Peyer's patch (tissue), 4 donors: ENCODE results near the gene EID2. TPM values are rescaled to one million over a fixed set of nuclear protein-coding genes. Genes with fewer than 3 reads are reported as not detected.

ENCODE experiments used
- DNase-seq, 3 donors: peaks; one replicate each; pipeline ENCODE4 v3.0.0-alpha.2; 2017 to 2019
- H3K27ac ChIP-seq, 4 donors: fragments of 200-600 bp; sonication (generic); one replicate each; pipeline ENCODE4 v1.5.1; 2016 to 2019
- H3K27me3 ChIP-seq, 2 donors: fragments of 200-600 bp; sonication (generic); one replicate each; pipeline ENCODE4 v1.5.1; 2019
- H3K36me3 ChIP-seq, 3 donors: fragments of 200-600 bp; sonication (generic); one replicate each; pipeline ENCODE4 v1.5.1; 2016 to 2019
- H3K4me1 ChIP-seq, 4 donors: fragments of 200-600 bp; sonication (generic); one replicate each; pipeline ENCODE4 v1.5.1; 2016 to 2019
- H3K4me3 ChIP-seq, 4 donors: fragments of 200-600 bp; sonication (generic); 1 replicate in 3 of 4; 2 replicates in 1 of 4; pipeline ENCODE4 v1.5.1; 2016 to 2019; ENCODE audit warnings: mild to moderate bottlenecking in 1 of 4
- H3K9me3 ChIP-seq, 4 donors: fragments of 200-600 bp; sonication (generic); one replicate each; pipeline ENCODE4 v1.5.1; 2016 to 2019; ENCODE audit warnings: mild to moderate bottlenecking in 1 of 4
- POLR2A ChIP-seq, 2 donors: fragments of 450-650 bp; IDR thresholded peaks; one replicate each; pipeline ENCODE4 v1.5.1; 2017; ENCODE audit warnings: antibody characterized with exemption in 2 of 2, mild to moderate bottlenecking in 2 of 2, moderate library complexity in 2 of 2
- total RNA-seq, 4 donors: library from RNA; depleted of rRNA; stranded (reverse); fragments of >200 nt; gene quantifications; one replicate each; pipeline ENCODE4 v1.1.0, GENCODE V29; 2016
- TF ChIP-seq, protein P1 (sequence below), 6 experiments: fragments of 450-650 bp in 4 of 6; fragments of 200-600 bp in 2 of 6; sonication (generic) in 1 of 6; IDR thresholded peaks; one replicate each; pipeline ENCODE4 v1.5.1; 2017 to 2019; ENCODE audit warnings: antibody characterized with exemption in 6 of 6, mild to moderate bottlenecking in 3 of 6, moderate library complexity in 1 of 6

The EID2 gene
- total RNA-seq, 4 donors from 2014 or later, result 7.1 to 12.4 (median 8.8) TPM

DNA sequence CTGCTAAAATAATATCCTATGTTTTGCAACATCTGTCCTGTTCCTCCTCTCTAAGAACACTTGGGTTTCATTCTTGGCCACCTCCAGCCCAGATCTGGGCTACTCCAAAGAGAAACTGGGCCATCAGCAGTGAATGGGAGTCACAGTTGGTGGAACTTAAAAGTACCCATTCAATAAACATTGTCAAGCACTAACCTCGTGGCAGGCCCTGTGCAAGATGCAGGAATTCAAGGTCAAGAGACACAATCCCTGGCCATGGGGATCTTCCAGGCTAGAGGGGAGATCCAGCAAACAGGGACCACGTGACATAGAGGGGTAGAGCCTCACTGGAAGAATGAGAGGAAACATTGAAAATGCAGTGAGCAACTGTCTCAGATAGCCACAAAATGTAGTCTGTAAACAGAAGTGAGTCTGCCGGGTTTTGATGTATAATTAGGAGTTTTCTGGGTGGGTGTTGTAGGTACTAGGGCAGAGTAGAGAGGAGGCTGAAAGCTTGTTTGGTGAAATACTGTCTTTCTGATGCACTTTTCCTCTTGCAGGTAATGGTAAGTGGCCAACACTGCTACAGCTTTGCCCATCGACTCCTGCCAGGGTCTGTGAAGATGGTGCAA is 14.8 kb upstream of the EID2 start:
- no peak for TF ChIP-seq POLR2A (IDR thresholded peaks at IDR 0.05)
- TF ChIP-seq, protein P1, sequence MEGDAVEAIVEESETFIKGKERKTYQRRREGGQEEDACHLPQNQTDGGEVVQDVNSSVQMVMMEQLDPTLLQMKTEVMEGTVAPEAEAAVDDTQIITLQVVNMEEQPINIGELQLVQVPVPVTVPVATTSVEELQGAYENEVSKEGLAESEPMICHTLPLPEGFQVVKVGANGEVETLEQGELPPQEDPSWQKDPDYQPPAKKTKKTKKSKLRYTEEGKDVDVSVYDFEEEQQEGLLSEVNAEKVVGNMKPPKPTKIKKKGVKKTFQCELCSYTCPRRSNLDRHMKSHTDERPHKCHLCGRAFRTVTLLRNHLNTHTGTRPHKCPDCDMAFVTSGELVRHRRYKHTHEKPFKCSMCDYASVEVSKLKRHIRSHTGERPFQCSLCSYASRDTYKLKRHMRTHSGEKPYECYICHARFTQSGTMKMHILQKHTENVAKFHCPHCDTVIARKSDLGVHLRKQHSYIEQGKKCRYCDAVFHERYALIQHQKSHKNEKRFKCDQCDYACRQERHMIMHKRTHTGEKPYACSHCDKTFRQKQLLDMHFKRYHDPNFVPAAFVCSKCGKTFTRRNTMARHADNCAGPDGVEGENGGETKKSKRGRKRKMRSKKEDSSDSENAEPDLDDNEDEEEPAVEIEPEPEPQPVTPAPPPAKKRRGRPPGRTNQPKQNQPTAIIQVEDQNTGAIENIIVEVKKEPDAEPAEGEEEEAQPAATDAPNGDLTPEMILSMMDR (IDR thresholded peaks at IDR 0.05), result no peak
- no peaks in the 10 kb centered on the region for H3K27me3 ChIP-seq
- H3K9me3 ChIP-seq, result no peaks in the 10 kb centered on the region
- H3K36me3 ChIP-seq, result no peaks in the 10 kb centered on the region
- DNase-seq, result no peak
- H3K27ac ChIP-seq, result no peak overlapping the region
- H3K4me1 ChIP-seq, result peaks cover 0 to 10% (median 0%) of the 10 kb centered on the region in 4 donors
- no peak overlapping the region for H3K4me3 ChIP-seq

DNA sequence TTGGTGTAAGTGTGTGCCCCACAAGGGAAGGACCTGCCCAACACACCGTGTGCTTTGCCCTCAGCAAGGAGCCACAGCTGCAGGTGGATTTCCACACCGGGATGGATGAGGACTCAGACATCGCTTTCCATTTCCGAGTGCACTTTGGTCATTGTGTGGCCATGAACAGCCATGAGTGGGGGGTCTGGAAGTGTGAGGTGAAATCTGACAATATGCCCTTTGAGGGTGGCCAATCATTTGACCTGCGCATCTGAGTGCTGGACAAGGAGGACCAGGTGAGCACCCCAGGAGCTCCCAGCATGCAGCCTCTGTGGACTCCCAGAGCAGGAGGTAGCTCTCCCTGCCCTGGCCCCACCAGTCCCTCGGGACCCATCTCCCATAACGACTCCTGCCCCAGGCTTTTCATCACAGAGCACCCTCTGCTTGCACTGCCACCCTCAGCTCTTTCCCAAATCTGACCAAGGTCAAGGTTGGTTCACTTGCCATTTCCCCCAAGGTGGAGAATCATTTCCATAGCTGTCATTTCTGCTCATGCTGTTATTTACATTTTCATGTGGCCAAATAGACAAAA is 13.2 kb upstream of the EID2 start:
- no peaks in the 10 kb centered on the region for H3K36me3 ChIP-seq
- no peak overlapping the region for H3K4me3 ChIP-seq
- DNase-seq, result no peak
- H3K4me1 ChIP-seq, result peaks cover 0 to 10% (median 0%) of the 10 kb centered on the region in 4 donors
- H3K27me3 ChIP-seq, result no peaks in the 10 kb centered on the region
- no peaks in the 10 kb centered on the region for H3K9me3 ChIP-seq
- no peak overlapping the region for H3K27ac ChIP-seq
- no peak for TF ChIP-seq POLR2A (IDR thresholded peaks at IDR 0.05)
- TF ChIP-seq, protein P1 (IDR thresholded peaks at IDR 0.05), result no peak

DNA sequence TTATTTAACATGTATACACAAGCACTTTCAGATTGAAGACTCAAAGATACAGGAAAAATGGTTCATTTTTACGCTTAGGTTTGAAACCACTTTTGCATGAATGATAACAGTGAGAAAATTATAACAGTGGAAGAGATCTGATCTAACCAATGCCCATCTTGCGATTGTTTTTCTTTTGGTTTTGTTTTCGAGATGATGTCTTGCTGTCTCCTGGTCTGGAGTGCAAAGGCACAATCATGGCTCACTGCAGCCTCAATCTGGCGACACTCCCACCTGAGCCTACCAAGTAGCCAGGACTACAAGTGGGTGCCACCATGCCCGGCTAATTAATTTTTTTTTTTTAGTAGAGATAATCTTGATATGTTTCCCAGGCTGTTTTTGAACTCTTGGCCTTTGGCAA is 10.2 kb upstream of the EID2 start:
- H3K4me1 ChIP-seq, result peaks cover 0 to 6% (median 0%) of the 10 kb centered on the region in 4 donors
- H3K27me3 ChIP-seq, result no peaks in the 10 kb centered on the region
- TF ChIP-seq, protein P1 (IDR thresholded peaks at IDR 0.05), result no peak
- TF ChIP-seq POLR2A (IDR thresholded peaks at IDR 0.05), result no peak
- H3K9me3 ChIP-seq, result no peaks in the 10 kb centered on the region
- DNase-seq, result no peak
- no peak overlapping the region for H3K27ac ChIP-seq
- H3K36me3 ChIP-seq, result no peaks in the 10 kb centered on the region
- no peak overlapping the region for H3K4me3 ChIP-seq

DNA sequence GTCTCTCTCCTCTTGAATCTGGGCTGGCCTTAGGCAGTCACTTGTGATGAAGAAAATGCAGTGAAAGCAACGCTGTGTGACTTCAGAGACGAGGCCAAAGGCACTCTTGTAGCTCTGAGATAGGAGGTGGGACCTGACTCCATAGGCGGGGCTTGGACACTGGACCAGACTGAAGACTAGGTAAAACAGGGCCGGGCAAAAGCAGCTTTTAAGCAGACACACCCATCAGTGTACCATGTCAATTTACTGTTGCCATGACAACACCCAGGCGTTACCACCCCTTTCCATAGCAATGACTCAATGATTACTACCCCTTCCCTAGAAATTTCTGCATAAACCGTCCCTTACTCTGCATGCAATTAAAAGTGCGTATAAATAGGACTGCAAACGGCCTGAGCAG is 6.6 kb upstream of the EID2 start:
- no peaks in the 10 kb centered on the region for H3K36me3 ChIP-seq
- H3K4me1 ChIP-seq, result peaks cover 0 to under 1% (median 0%) of the 10 kb centered on the region in 4 donors
- H3K4me3 ChIP-seq, result no peak overlapping the region
- DNase-seq, result no peak
- TF ChIP-seq, protein P1 (IDR thresholded peaks at IDR 0.05), result no peak
- no peak for TF ChIP-seq POLR2A (IDR thresholded peaks at IDR 0.05)
- no peaks in the 10 kb centered on the region for H3K9me3 ChIP-seq
- no peaks in the 10 kb centered on the region for H3K27me3 ChIP-seq
- no peak overlapping the region for H3K27ac ChIP-seq

- H3K4me3 ChIP-seq, result no peak overlapping the region
- H3K27ac ChIP-seq, result no peak overlapping the region
- no peaks in the 10 kb centered on the region for H3K4me1 ChIP-seq
- TF ChIP-seq POLR2A (IDR thresholded peaks at IDR 0.05), result no peak
- no peaks in the 10 kb centered on the region for H3K36me3 ChIP-seq
- H3K27me3 ChIP-seq, result no peaks in the 10 kb centered on the region
- H3K9me3 ChIP-seq, result no peaks in the 10 kb centered on the region
- DNase-seq, result no peak
Observed at GRCh38 chr19:39544911-39545310, 5.0 kb upstream of the EID2 start.

DNA sequence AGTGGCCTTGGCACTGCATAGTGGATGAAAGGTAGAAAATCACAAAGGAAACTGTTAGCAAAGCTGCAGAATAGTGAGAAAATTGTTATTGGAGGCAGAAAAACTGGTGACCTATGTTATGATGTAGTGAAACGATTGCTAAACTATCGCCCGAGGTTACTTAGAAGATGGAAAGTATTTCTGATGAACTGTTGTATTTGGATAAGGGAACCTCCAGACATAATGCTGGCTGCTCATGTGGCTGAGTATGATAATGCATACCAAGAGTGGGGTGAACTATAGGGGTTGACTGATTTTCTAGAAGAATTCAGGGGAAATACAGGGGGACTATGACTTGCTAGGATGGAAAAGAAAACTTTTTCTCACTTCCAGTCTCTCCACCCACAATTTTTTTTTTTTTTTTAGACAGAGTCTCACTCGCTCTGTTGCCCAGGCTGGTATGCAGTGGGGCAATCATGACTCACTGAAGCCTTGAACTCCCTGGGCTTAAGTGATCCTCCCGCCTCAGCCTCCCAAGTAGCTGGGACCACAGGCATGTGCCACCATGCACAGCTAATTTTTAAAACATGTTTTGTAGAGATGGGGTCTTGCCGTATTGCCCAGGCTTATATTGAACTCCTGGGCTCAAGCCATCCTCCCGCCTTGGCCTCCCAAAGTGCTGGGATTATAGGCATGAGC is 4.4 kb upstream of the EID2 start:
- H3K27me3 ChIP-seq, result no peaks in the 10 kb centered on the region
- TF ChIP-seq, protein P1 (IDR thresholded peaks at IDR 0.05), result no peak
- no peak overlapping the region for H3K27ac ChIP-seq
- no peaks in the 10 kb centered on the region for H3K4me1 ChIP-seq
- H3K4me3 ChIP-seq, result no peak overlapping the region
- no peak for DNase-seq
- H3K36me3 ChIP-seq, result no peaks in the 10 kb centered on the region
- H3K9me3 ChIP-seq, result no peaks in the 10 kb centered on the region
